Aorta (tissue), 5 donors: ENCODE measurements around the gene ASIC3. TPM values are rescaled to one million over a fixed set of nuclear protein-coding genes. Genes with fewer than 3 reads are reported as not detected.

Experiments
- ATAC-seq: fragments of 200-7000 bp; cut with Tn5 transposase; one replicate; pipeline ENCODE4 v1.9.1; 2022; ENCODE audit warnings: moderate library complexity; ENCODE audit not compliant: low FRiP score
- DNase-seq, 2 donors: peaks; one replicate each; pipeline ENCODE4 v3.0.0-alpha.2; 2020
- H3K27ac ChIP-seq, 2 donors: one replicate each; pipeline ENCODE4 v1.5.1; 2013; ENCODE audit warnings: low read length in 2 of 2, mild to moderate bottlenecking in 2 of 2, moderate library complexity in 2 of 2, control low read depth in 1 of 2, inconsistent platforms in 1 of 2, low read depth in 1 of 2
- H3K27me3 ChIP-seq, 2 donors: one replicate each; pipeline ENCODE4 v1.6.1; 2013; ENCODE audit warnings: control low read depth in 1 of 2, low read length in 1 of 2, mild to moderate bottlenecking in 1 of 2, moderate library complexity in 1 of 2; ENCODE audit not compliant: insufficient read depth in 2 of 2, control insufficient read depth in 1 of 2
- H3K36me3 ChIP-seq, 2 donors: one replicate each; pipeline ENCODE4 v1.6.1; 2013; ENCODE audit warnings: control low read depth in 1 of 2, low read length in 1 of 2, mild to moderate bottlenecking in 1 of 2; ENCODE audit not compliant: insufficient read depth in 2 of 2, control insufficient read depth in 1 of 2
- H3K4me1 ChIP-seq, 2 donors: one replicate each; pipeline ENCODE4 v1.6.1; 2013; ENCODE audit warnings: low read length in 2 of 2, control low read depth in 1 of 2, mild to moderate bottlenecking in 1 of 2, moderate library complexity in 1 of 2; ENCODE audit not compliant: insufficient read depth in 2 of 2, control insufficient read depth in 1 of 2
- H3K4me3 ChIP-seq, 2 donors: one replicate each; pipeline ENCODE4 v1.5.1; 2013; ENCODE audit warnings: low read length in 2 of 2, control low read depth in 1 of 2, mild to moderate bottlenecking in 1 of 2
- H3K9me3 ChIP-seq: one replicate; pipeline ENCODE4 v1.6.1; 2013; ENCODE audit warnings: mild to moderate bottlenecking, low read length; ENCODE audit not compliant: control insufficient read depth
- WGBS, 2 donors: extraction: QIAGEN DNeasy Blood & Tissue Kit; methylation state at CpG; one replicate each; pipeline ENCODE4 v1.1.7; 2013; 5-methylcytosine and 5-hydroxymethylcytosine counted together
- intact Hi-C, 2 donors: fragments of 100-400 bp; cut with DNase I; formaldehyde crosslinking; loops; one replicate each; pipeline versions ENCODE4 v1.14.2 to v1.15.0; 2022
- long read RNA-seq, 2 donors: library from polyadenylated mRNA; unstranded; transcript quantifications; one replicate each; pipeline ENCODE4 v2.0.0, GENCODE V29; 2020 to 2021
- polyA plus RNA-seq, 2 donors: library from polyadenylated mRNA; stranded (reverse); fragments of 200-250 nt; gene quantifications; one replicate each; pipeline ENCODE4 v1.2.3, GENCODE V29; 2013
- total RNA-seq, 2 donors: library from RNA; stranded (reverse); fragmentation: NEBNext Ultra II Directional; extraction: Animal tissue kit (Norgen Biotek cat#: 25700); gene quantifications; one replicate each; pipeline ENCODE4 v1.2.1, GENCODE V29; 2021
- donor health status: healthy with polysubstance abuse.
- donor health status: Bipolar disorder and iron deficiency.
- donor health status: DM: no; HTN: no; CAD: no.
- donor health status: DM: no; HTN: no; CAD: no.
- donor health status: DM: yes; HTN: yes; CAD: no.

ASIC3 gene
- total RNA-seq, result 1 to 10 TPM; 1.7 to 2.9 TPM
- polyA plus RNA-seq, result 1 to 10 TPM in 1 of 2 donors, not detected in 1; 7.1 TPM
- long read RNA-seq, donor 1, partial matches to known transcripts, result 1 of 2 reads
- long read RNA-seq, donor 1, other reads (novel, unspliced or antisense), result 0 of 2 reads
- long read RNA-seq, donor 2, result 0 reads

DNA sequence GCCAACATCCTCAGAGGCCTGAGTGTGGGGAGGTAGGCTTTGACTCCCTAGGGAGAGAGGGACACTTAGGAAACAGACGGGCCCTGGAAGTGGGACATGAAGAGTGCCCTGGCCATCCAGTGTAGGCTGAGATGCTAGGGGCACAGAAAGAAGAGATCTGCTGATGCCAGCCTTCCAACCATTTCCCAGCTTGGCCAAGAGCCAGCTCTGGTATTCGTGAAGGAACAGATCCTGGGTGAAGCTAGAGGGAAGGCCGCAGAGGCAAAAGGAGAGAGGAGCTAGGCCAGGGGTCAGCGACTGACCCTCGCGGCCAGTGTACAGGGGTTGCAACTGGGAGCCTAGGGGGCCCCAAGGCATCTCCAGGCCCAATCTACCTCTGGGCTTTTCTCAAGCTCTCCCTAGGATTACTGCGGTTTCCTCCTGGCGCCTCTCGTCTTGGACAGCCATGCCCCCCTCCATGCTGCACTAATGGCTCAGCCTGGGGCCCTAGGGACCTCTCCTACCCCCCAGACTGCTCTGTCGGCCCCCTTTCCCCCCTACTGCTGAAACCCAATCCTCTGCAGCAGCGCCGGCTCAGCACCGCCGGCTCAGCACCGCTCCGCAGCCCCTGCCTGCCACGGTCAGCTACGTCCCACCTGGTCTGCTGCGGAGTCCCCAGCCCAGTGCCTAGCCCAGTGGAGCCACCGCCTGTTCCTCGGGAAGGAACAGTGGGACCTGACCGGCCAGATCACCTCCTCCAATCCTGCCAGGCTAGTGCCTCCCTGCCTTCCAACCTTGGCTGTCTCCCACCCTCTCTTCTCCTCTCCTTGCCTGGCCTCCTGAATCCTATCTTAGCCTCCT is at the start of gene ASIC3:
TSS of gene ASIC3 (plus strand) at position 556 of the 840 bp plus-strand sequence. CDS start 355 bp downstream, outside the sequence.
- H3K27me3 ChIP-seq, result no peaks in the 10 kb centered on the region
- no peak for ATAC-seq
- H3K9me3 ChIP-seq, result no peaks in the 10 kb centered on the region
- no peak within 1 kb of the TSS for H3K27ac ChIP-seq
- intact Hi-C loops, result no loop called here
- H3K36me3 ChIP-seq, result no peaks in the 10 kb centered on the region
- no peaks in the 10 kb centered on the region for H3K4me1 ChIP-seq
- WGBS, 2 donors, result 70 to 73% methylated on average over 22 of the region's 22 CpGs
- DNase-seq, result no peak
- H3K4me3 ChIP-seq, result no peak within 1 kb of the TSS

DNA sequence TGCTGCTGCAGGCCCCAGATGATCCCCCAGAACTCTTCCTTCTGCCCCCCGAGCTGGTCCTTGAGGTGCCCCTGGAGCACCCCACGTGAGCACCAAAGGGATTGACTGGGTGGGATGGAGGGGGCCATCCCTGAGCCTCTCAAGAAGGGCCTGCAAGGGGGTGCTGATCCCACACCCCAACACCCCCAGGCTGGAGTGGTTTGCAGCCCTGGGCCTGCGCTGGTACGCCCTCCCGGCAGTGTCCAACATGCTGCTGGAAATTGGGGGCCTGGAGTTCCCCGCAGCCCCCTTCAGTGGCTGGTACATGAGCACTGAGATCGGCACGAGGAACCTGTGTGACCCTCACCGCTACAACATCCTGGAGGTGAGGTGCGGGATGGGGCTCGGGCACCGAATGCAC is 49.3 kb upstream of the ASIC3 start:
- Histone ChIP-seq H3K9me3 (no peaks in the 10 kb centered on the region), H3K27me3 (no peaks in the 10 kb centered on the region), H3K36me3 (no peaks in the 10 kb centered on the region), H3K27ac (no peak overlapping the region), H3K4me1 (no peaks in the 10 kb centered on the region), H3K4me3 (no peak overlapping the region)
- 93% methylated on average over 12 of the region's 12 CpGs for WGBS, 2 donors
- DNase-seq (no peak), ATAC-seq (no peak)
- intact Hi-C loops, result no loop called here

DNA sequence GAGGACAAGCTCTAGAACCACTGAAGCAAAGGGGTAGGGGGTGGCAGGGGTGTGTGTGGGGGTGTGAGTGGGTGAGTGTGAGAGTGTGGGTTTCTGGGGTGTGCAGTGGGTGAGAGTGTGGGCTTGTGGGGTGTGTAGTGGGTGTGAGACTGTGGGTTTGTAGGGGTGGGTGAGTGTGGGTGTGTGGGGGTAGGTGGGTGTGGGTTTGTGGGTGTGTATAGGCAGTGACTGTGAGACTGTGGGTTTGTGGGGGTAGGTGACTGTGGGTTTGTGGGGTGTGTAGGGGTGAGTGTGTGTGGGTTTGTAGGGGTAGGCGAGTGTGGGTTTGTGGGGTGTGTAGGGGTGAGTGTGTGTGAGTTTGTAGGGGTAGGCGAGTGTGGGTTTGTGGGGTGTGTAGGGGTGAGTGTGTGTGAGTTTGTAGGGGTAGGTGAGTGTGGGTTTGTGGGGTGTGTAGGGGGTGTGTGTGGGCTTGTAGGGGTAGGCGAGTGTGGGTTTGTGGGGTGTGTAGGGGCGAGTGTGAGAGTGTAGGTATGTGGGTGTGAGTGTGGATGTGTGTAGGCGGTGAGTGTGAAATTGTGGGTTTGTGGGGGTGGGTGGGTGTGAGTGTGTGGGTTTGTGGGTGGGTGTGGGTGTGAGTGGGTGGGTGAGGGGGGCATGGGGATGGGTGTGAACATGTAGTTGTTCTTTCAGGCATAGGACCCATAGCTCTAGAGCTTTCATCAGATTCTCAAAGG is 48.7 kb upstream of the ASIC3 start:
- WGBS, 2 donors, result 94 to 99% methylated on average over 4 to 5 of the region's 5 CpGs

DNA sequence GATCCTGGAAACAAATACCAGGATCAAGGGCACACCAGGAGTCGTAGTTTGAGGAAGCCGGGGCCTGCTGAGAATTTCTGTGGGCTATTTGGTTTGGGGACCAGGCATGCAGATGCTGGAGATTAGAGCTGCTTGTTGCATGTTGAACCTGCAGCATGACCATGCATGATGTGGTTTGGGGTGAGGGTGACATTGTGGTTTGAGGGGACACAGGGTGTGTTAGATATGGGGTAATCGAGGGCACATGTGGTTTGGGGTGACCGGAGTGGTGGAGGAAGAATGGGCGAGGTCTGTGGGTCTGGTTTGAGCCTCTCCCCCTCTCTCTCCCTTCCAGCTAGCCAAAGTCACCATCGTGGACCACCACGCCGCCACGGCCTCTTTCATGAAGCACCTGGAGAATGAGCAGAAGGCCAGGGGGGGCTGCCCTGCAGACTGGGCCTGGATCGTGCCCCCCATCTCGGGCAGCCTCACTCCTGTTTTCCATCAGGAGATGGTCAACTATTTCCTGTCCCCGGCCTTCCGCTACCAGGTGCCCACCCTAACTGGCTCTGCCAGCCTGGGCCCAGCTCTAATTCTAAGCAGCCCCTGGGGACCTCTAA is 47.3 kb upstream of the ASIC3 start:
- no peak overlapping the region for H3K27ac ChIP-seq
- DNase-seq (no peak), ATAC-seq (no peak)
- H3K4me1 ChIP-seq, result no peaks in the 10 kb centered on the region
- H3K27me3 ChIP-seq, result no peaks in the 10 kb centered on the region
- no peaks in the 10 kb centered on the region for H3K36me3 ChIP-seq
- intact Hi-C loops, result no loop called here
- H3K9me3 ChIP-seq, result no peaks in the 10 kb centered on the region
- 92 to 93% methylated on average over 11 to 13 of the region's 13 CpGs for WGBS, 2 donors
- no peak overlapping the region for H3K4me3 ChIP-seq

More for the DNA sequence above, 48.7 kb upstream of the ASIC3 start:
- DNase-seq (no peak), ATAC-seq (no peak)
- Histone ChIP-seq H3K4me3 (no peak overlapping the region), H3K27me3 (no peaks in the 10 kb centered on the region), H3K36me3 (no peaks in the 10 kb centered on the region), H3K4me1 (no peaks in the 10 kb centered on the region), H3K27ac (no peak overlapping the region), H3K9me3 (no peaks in the 10 kb centered on the region)
- intact Hi-C loops, result no loop called here

DNA sequence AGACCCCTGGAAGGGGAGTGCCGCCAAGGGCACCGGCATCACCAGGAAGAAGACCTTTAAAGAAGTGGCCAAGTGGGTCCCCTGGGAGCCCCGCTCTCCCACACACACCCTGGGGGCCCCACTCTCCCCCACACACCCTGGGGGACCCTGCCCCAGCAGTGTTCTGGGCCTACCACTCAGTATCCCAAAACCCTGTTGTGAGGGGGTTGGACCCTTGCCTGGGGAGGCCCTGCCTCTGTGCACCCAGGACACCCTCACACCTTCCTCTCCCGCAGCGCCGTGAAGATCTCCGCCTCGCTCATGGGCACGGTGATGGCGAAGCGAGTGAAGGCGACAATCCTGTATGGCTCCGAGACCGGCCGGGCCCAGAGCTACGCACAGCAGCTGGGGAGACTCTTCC is 46.8 kb upstream of the ASIC3 start:
- WGBS, 2 donors, result 95 to 96% methylated on average over 16 of the region's 16 CpGs
- H3K27ac ChIP-seq, result no peak overlapping the region
- no peak overlapping the region for H3K4me3 ChIP-seq
- intact Hi-C loops, result no loop called here
- peak in 1 of 2 donors; percentile 42 for DNase-seq
- H3K36me3 ChIP-seq, result no peaks in the 10 kb centered on the region
- no peaks in the 10 kb centered on the region for H3K9me3 ChIP-seq
- no peaks in the 10 kb centered on the region for H3K4me1 ChIP-seq
- ATAC-seq, result no peak
- H3K27me3 ChIP-seq, result no peaks in the 10 kb centered on the region

DNA sequence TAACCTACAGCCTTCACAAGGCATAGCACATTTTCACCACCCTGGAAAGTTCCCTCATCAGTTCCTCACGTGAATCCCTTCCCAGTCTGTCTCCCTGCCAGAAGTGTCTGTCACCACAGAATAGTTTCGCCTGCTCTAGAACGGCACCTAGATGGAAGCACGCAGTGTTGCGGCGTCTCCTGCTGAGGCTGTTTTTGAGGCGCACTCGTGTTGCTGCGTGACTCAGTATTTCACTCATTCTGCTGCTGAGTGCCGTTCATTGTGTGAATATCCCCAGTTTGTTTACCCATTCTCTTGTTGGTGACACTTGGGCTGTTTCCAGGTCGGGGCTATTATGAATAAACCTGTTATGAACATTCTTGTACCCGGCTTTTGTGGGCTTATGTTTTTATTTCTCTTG is 44.8 kb upstream of the ASIC3 start:
- ATAC-seq (no peak), DNase-seq (no peak)
- H3K27ac ChIP-seq, result no peak overlapping the region
- no peaks in the 10 kb centered on the region for H3K27me3 ChIP-seq
- H3K36me3 ChIP-seq, result no peaks in the 10 kb centered on the region
- H3K4me3 ChIP-seq, result no peak overlapping the region
- 53 to 66% methylated on average over 12 of the region's 12 CpGs for WGBS, 2 donors
- H3K4me1 ChIP-seq, result no peaks in the 10 kb centered on the region
- H3K9me3 ChIP-seq, result no peaks in the 10 kb centered on the region
- intact Hi-C loops, result no loop called here

DNA sequence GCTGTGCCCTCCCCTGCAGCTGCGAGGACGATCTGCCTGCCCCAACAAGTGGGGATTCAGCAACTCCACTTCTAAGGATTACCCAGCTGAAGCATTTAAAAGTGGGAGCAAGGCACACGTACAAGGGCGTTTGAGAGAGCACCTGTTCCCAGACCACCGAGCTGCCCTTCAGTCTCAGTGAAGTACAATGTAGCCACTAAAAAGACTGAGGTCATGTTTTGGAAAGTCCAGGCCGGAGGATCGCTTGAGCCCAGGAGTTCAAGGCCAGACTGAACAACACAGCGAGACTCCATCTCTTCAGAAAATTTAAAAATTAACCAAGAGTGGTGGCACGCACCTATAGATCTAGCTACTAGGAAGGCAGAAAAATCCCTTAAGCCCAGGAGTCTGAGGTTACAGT is 42.8 kb upstream of the ASIC3 start:
- intact Hi-C loops, result loop anchor here in 1 of 2 donors (5.0 kb wide), 1 partner anchor 108 kb away; no protein-coding TSS in a partner anchor

DNA sequence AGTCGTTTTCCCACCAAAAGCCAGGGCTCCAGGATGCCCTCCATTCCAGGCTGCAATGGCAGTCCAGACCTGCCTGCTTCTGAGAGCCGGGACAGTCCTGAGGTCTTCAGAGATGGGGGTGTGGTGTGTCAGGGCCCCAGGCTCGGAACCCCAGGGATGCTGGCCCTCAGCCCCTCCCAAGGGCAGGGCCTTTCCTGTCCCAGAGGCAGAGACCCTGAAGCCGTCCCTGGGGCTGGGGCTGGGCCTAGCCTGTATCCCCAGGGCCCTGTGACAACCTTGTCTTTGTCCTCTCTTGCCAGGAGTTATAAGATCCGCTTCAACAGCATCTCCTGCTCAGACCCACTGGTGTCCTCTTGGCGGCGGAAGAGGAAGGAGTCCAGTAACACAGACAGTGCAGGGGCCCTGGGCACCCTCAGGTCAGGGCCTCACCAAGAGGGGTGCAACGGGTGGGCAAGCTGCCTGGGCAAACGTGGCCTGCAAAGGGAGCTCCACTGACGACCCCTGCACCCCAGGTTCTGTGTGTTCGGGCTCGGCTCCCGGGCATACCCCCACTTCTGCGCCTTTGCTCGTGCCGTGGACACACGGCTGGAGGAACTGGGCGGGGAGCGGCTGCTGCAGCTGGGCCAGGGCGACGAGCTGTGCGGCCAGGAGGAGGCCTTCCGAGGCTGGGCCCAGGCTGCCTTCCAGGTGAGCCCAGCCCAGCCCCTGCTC is 41.6 kb upstream of the ASIC3 start:
- Histone ChIP-seq H3K27me3 (no peaks in the 10 kb centered on the region), H3K4me3 (no peak overlapping the region), H3K27ac (no peak overlapping the region), H3K9me3 (no peaks in the 10 kb centered on the region), H3K4me1 (no peaks in the 10 kb centered on the region), H3K36me3 (no peaks in the 10 kb centered on the region)
- no peak for ATAC-seq
- 88 to 89% methylated on average over 22 to 23 of the region's 23 CpGs for WGBS, 2 donors
- peak in 1 of 2 donors; percentile 47 for DNase-seq
- intact Hi-C loops, result loop anchor here in 1 of 2 donors (5.0 kb wide), 1 partner anchor 109 kb away; no protein-coding TSS in a partner anchor

More for the DNA sequence above, 42.8 kb upstream of the ASIC3 start:
- no peak overlapping the region for H3K4me3 ChIP-seq
- 78 to 87% methylated on average over 9 of the region's 9 CpGs for whole genome bisulfite sequencing, 2 donors
- H3K36me3 ChIP-seq, result no peaks in the 10 kb centered on the region
- H3K4me1 ChIP-seq, result no peaks in the 10 kb centered on the region
- no peaks in the 10 kb centered on the region for H3K9me3 ChIP-seq
- DNase-seq (no peak), ATAC-seq (no peak)
- no peaks in the 10 kb centered on the region for H3K27me3 ChIP-seq
- no peak overlapping the region for H3K27ac ChIP-seq
